HG03565 (cell line): Measurements from ENCODE around the gene ATXN10.
"Not testable (repeated sequence)": the region's sequence is repeated elsewhere in the genome, so short reads cannot be mapped to it uniquely, and the experiment has no call there.

Source experiments
- ATAC-seq: cut with Tn5 transposase; IDR thresholded peaks from one replicate; pipeline ENCODE4 v1.9.1; 2021; ENCODE audit warnings: mild to moderate bottlenecking, moderate library complexity; ENCODE audit not compliant: unreplicated experiment

The ATXN10 gene

GRCh38 chr22:45781966-45782365 lies 110.3 kb downstream of the ATXN10 start:
- ATAC-seq: no peak

- no peak for ATAC-seq
These were observed 111.4 kb downstream of the ATXN10 start for GRCh38 chr22:45783021-45783420.

GRCh38 chr22:45783690-45784089 lies 112.1 kb downstream of the ATXN10 start:
- ATAC-seq: no peak

GRCh38 chr22:45784357-45785277 lies 113.0 kb downstream of the ATXN10 start:
- no peak for ATAC-seq

GRCh38 chr22:45785458-45785857 lies 113.8 kb downstream of the ATXN10 start:
- no peak for ATAC-seq

GRCh38 chr22:45786726-45787125 lies 115.1 kb downstream of the ATXN10 start:
- no peak for ATAC-seq

- no peak for ATAC-seq
These were observed 116.1 kb downstream of the ATXN10 start for GRCh38 chr22:45787759-45788158.

GRCh38 chr22:45788522-45788921 lies 116.9 kb downstream of the ATXN10 start:
- no peak for ATAC-seq

- ATAC-seq: no peak
These were observed 118.8 kb downstream of the ATXN10 start for GRCh38 chr22:45790401-45790800.

- no peak for ATAC-seq
These were observed 121.5 kb downstream of the ATXN10 start for GRCh38 chr22:45793161-45793560.

GRCh38 chr22:45793892-45794291 lies 122.3 kb downstream of the ATXN10 start:
- ATAC-seq: no peak

GRCh38 chr22:45796009-45796408 lies 124.4 kb downstream of the ATXN10 start:
- not testable (repeated sequence) for ATAC-seq

- ATAC-seq: no peak
These were observed 127.7 kb downstream of the ATXN10 start for GRCh38 chr22:45799291-45799690.

GRCh38 chr22:45802054-45802453 lies 130.4 kb downstream of the ATXN10 start:
- no peak for ATAC-seq

- no peak for ATAC-seq
These were observed 132.8 kb downstream of the ATXN10 start for GRCh38 chr22:45804319-45804985.

- ATAC-seq: no peak
These were observed 133.3 kb downstream of the ATXN10 start for GRCh38 chr22:45804986-45805325.

GRCh38 chr22:45805413-45805812 lies 133.8 kb downstream of the ATXN10 start:
- no peak for ATAC-seq

GRCh38 chr22:45807156-45807915 lies 135.7 kb downstream of the ATXN10 start:
- ATAC-seq: no peak

GRCh38 chr22:45812910-45813309 lies 141.3 kb downstream of the ATXN10 start:
- ATAC-seq: no peak

- no peak for ATAC-seq
These were observed 142.6 kb downstream of the ATXN10 start for GRCh38 chr22:45814198-45814597.

GRCh38 chr22:45816776-45817175 lies 145.1 kb downstream of the ATXN10 start:
- ATAC-seq: no peak
